Trophoblast cell (in vitro differentiated cells and primary cell): Measurements from ENCODE around the gene AUH.

Source experiments
- DNase-seq, 2 donors: peaks; one replicate each; pipeline ENCODE4 v3.0.0-alpha.2; 2016
- H2AFZ ChIP-seq: 2 replicates; pipeline ENCODE4 v1.6.1; 2013; ENCODE audit warnings: low read length, moderate library complexity, mild to moderate bottlenecking; ENCODE audit not compliant: insufficient read depth, poor library complexity
- H2AK5ac ChIP-seq: 2 replicates; pipeline ENCODE4 v1.6.1; 2013; ENCODE audit warnings: mild to moderate bottlenecking, low read length
- H2BK120ac ChIP-seq: 2 replicates; pipeline ENCODE4 v1.6.1; 2013; ENCODE audit warnings: low read length, mild to moderate bottlenecking, moderate library complexity; ENCODE audit not compliant: insufficient read depth, poor library complexity
- H2BK12ac ChIP-seq: 2 replicates; pipeline ENCODE4 v1.6.1; 2013; ENCODE audit warnings: mild to moderate bottlenecking, low read length, moderate library complexity
- H2BK5ac ChIP-seq: 2 replicates; pipeline ENCODE4 v1.6.1; 2013; ENCODE audit warnings: low read length, low read depth, moderate library complexity, mild to moderate bottlenecking; ENCODE audit not compliant: poor library complexity
- H3K14ac ChIP-seq: 2 replicates; pipeline ENCODE4 v1.6.1; 2013; ENCODE audit warnings: mild to moderate bottlenecking, low read length
- H3K18ac ChIP-seq: 2 replicates; pipeline ENCODE4 v1.6.1; 2013; ENCODE audit warnings: mild to moderate bottlenecking, low read length
- H3K23ac ChIP-seq: 2 replicates; pipeline ENCODE4 v1.6.1; 2013; ENCODE audit warnings: low read length
- H3K27ac ChIP-seq: 2 replicates; pipeline ENCODE4 v1.5.1; 2013; ENCODE audit warnings: low read depth, mild to moderate bottlenecking, inconsistent platforms, low read length, moderate library complexity
- H3K27me3 ChIP-seq: 2 replicates; pipeline ENCODE4 v1.6.1; 2013; ENCODE audit warnings: inconsistent platforms, mild to moderate bottlenecking, low read length, moderate library complexity; ENCODE audit not compliant: insufficient read depth
- H3K36me3 ChIP-seq, 2 experiments: 1 replicate in 1 of 2; 2 replicates in 1 of 2; pipeline ENCODE4 v1.6.1; 2013; ENCODE audit warnings: low read length in 2 of 2, mild to moderate bottlenecking in 2 of 2, moderate library complexity in 1 of 2; ENCODE audit not compliant: insufficient read depth in 2 of 2, control insufficient read depth in 1 of 2
- H3K4ac ChIP-seq: 2 replicates; pipeline ENCODE4 v1.6.1; 2013; ENCODE audit warnings: low read depth, mild to moderate bottlenecking, low read length, moderate library complexity
- H3K4me1 ChIP-seq, 2 experiments: 1 replicate in 1 of 2; 2 replicates in 1 of 2; pipeline ENCODE4 v1.6.1; 2013; ENCODE audit warnings: low read length in 2 of 2, mild to moderate bottlenecking in 2 of 2, moderate library complexity in 1 of 2; ENCODE audit not compliant: insufficient read depth in 2 of 2, control insufficient read depth in 1 of 2
- H3K4me2 ChIP-seq: 2 replicates; pipeline ENCODE4 v1.6.1; 2013; ENCODE audit warnings: inconsistent platforms, mild to moderate bottlenecking, low read length, moderate library complexity
- H3K4me3 ChIP-seq: 2 replicates; pipeline ENCODE4 v1.5.1; 2013; ENCODE audit warnings: mild to moderate bottlenecking, low read depth, low read length, inconsistent platforms
- H3K79me1 ChIP-seq: one replicate; pipeline ENCODE4 v1.6.1; 2013; ENCODE audit warnings: low read length
- H3K79me2 ChIP-seq: 2 replicates; pipeline ENCODE4 v1.6.1; 2013; ENCODE audit warnings: low read length, mild to moderate bottlenecking; ENCODE audit not compliant: control insufficient read depth, insufficient read depth, poor library complexity
- H3K9ac ChIP-seq: 2 replicates; pipeline ENCODE4 v1.6.1; 2013; ENCODE audit warnings: mild to moderate bottlenecking, low read length
- H3K9me3 ChIP-seq: 2 replicates; pipeline ENCODE4 v1.6.1; 2013; ENCODE audit warnings: low read depth, mild to moderate bottlenecking, control low read depth, inconsistent platforms, low read length; ENCODE audit not compliant: insufficient read depth
- H4K12ac ChIP-seq: 2 replicates; pipeline ENCODE4 v1.6.1; 2013; ENCODE audit warnings: low read depth, mild to moderate bottlenecking, low read length, moderate library complexity
- H4K8ac ChIP-seq: 2 replicates; pipeline ENCODE4 v1.6.1; 2013; ENCODE audit warnings: low read depth, mild to moderate bottlenecking, low read length, moderate library complexity
- H4K91ac ChIP-seq: one replicate; pipeline ENCODE4 v1.6.1; 2013; ENCODE audit warnings: low read depth, mild to moderate bottlenecking, low read length, moderate library complexity
- WGBS: extraction: QIAGEN DNeasy Blood & Tissue Kit; methylation state at CpG from one replicate; pipeline ENCODE4 v1.1.7; 2013; ENCODE audit warnings: missing lambda C conversion rate; ENCODE audit not compliant: insufficient read length, insufficient coverage; ENCODE audit errors: extremely low coverage; 5-methylcytosine and 5-hydroxymethylcytosine counted together

AUH gene

GRCh38 chr9:91269907-91270491 is 91.7 kb downstream of the AUH start:
- Histone ChIP-seq H4K91ac (no peak overlapping the region), H4K8ac (no peak overlapping the region), H2AK5ac (no peak overlapping the region), H3K27ac (no peak overlapping the region), H2BK120ac (no peak overlapping the region), H2BK5ac (no peak overlapping the region), H3K4me1 (no peaks in the 10 kb centered on the region), H3K36me3 (peaks cover 0 to 2% of the 10 kb centered on the region in 2 experiments), H2AFZ (no peak overlapping the region), H3K14ac (no peak overlapping the region), H3K4ac (no peak overlapping the region), H3K79me1 (no peaks in the 10 kb centered on the region), H3K4me3 (no peak overlapping the region), H4K12ac (no peak overlapping the region), H3K4me2 (no peak overlapping the region), H2BK12ac (no peak overlapping the region), H3K23ac (no peak overlapping the region), H3K18ac (no peak overlapping the region), H3K79me2 (no peaks in the 10 kb centered on the region), H3K9me3 (no peaks in the 10 kb centered on the region), H3K9ac (no peak overlapping the region), H3K27me3 (no peaks in the 10 kb centered on the region)
- no CpG with 5 or more reads among the region's 2 CpGs for WGBS
- peak in 1 of 2 donors; percentile 2 for DNase-seq

DNA sequence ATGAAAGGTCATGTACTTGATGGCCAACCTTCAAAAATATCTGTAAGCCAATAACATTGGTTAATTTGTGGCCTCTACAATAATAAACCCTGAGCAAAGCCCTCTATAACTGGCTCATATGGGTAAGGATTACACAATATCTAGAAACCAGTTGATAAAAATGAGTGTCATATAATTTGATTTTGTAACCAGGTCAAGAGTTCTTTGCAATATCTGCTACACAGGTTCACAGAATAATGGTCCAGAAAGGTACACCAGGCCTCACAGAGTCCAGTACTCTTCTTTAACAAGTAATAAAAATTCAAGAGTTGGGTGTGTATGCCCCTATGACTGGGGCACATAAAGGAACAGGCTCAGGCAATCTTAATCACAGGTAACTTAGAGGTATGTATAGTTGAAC is 95.3 kb downstream of the AUH start:
- H3K14ac ChIP-seq = no peak overlapping the region
- no peak overlapping the region for H3K4ac ChIP-seq
- DNase-seq = peak in 1 of 2 donors; percentile 15
- no peak overlapping the region for H3K4me3 ChIP-seq
- H2BK120ac ChIP-seq = no peak overlapping the region
- H3K23ac ChIP-seq = no peak overlapping the region
- no peak overlapping the region for H2AFZ ChIP-seq
- H3K79me1 ChIP-seq = no peaks in the 10 kb centered on the region
- no peaks in the 10 kb centered on the region for H3K9me3 ChIP-seq
- H3K4me1 ChIP-seq = no peaks in the 10 kb centered on the region
- no peaks in the 10 kb centered on the region for H3K27me3 ChIP-seq
- H2AK5ac ChIP-seq = no peak overlapping the region
- H2BK5ac ChIP-seq = no peak overlapping the region
- no peak overlapping the region for H3K18ac ChIP-seq
- H4K8ac ChIP-seq = no peak overlapping the region
- peaks cover 0 to 2% of the 10 kb centered on the region in 2 experiments for H3K36me3 ChIP-seq
- no peak overlapping the region for H3K27ac ChIP-seq
- no peak overlapping the region for H3K9ac ChIP-seq
- H2BK12ac ChIP-seq = no peak overlapping the region
- no peak overlapping the region for H4K12ac ChIP-seq
- no peak overlapping the region for H3K4me2 ChIP-seq
- no peak overlapping the region for H4K91ac ChIP-seq
- no peaks in the 10 kb centered on the region for H3K79me2 ChIP-seq

DNA sequence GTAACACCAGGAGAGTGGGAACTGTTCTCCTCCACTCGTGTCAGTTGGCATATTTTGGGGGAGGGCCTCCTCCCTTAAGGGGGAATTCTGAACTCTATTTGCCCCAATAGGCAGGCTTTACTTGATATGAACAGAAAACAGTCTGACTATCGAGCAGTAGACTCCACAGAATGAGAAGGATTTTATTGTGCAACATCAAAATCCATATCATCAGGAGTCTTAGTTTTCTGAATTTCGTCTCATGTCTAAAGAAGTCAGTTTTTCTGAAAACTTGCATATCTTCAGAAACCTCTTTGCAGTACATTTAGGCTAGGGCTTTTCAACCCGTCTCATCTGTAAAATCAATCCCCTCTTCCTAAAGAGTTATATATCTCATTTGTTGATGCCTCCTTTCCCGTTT is 96.2 kb downstream of the AUH start:
- Histone ChIP-seq H3K4me2 (no peak overlapping the region), H2BK5ac (no peak overlapping the region), H3K9ac (no peak overlapping the region), H3K4me1 (no peaks in the 10 kb centered on the region), H2AK5ac (no peak overlapping the region), H3K4me3 (no peak overlapping the region), H3K27ac (no peak overlapping the region), H4K8ac (no peak overlapping the region), H2BK120ac (no peak overlapping the region), H3K36me3 (peaks cover 0 to 2% of the 10 kb centered on the region in 2 experiments), H3K27me3 (no peaks in the 10 kb centered on the region), H3K18ac (no peak overlapping the region), H4K91ac (no peak overlapping the region), H3K4ac (no peak overlapping the region), H3K23ac (no peak overlapping the region), H2BK12ac (no peak overlapping the region), H4K12ac (no peak overlapping the region), H3K14ac (no peak overlapping the region), H3K9me3 (no peaks in the 10 kb centered on the region), H3K79me2 (no peaks in the 10 kb centered on the region), H2AFZ (no peak overlapping the region), H3K79me1 (no peaks in the 10 kb centered on the region)
- DNase-seq = peak in 1 of 2 donors; percentile 3
- no CpG with 5 or more reads among the region's 5 CpGs for WGBS

- no peak for DNase-seq
- H3K79me1 ChIP-seq = no peaks in the 10 kb centered on the region
- H3K4me2 ChIP-seq = no peak overlapping the region
- H3K36me3 ChIP-seq = no peaks in the 10 kb centered on the region
- no peak overlapping the region for H3K18ac ChIP-seq
- no peak overlapping the region for H3K14ac ChIP-seq
- no peak overlapping the region for H4K12ac ChIP-seq
- no peaks in the 10 kb centered on the region for H3K4me1 ChIP-seq
- WGBS = no CpG with 5 or more reads among the region's 1 CpG
- no peaks in the 10 kb centered on the region for H3K27me3 ChIP-seq
- no peak overlapping the region for H4K8ac ChIP-seq
- H2AFZ ChIP-seq = no peak overlapping the region
- H3K4me3 ChIP-seq = no peak overlapping the region
- H2BK120ac ChIP-seq = no peak overlapping the region
- no peak overlapping the region for H4K91ac ChIP-seq
- no peaks in the 10 kb centered on the region for H3K79me2 ChIP-seq
- no peak overlapping the region for H3K23ac ChIP-seq
- no peak overlapping the region for H2BK5ac ChIP-seq
- H3K27ac ChIP-seq = no peak overlapping the region
- H3K9me3 ChIP-seq = peaks cover 1% of the 10 kb centered on the region
- H2BK12ac ChIP-seq = no peak overlapping the region
- H3K4ac ChIP-seq = no peak overlapping the region
- H2AK5ac ChIP-seq = no peak overlapping the region
- H3K9ac ChIP-seq = no peak overlapping the region
Measured at GRCh38 chr9:91261417-91261816, 100.3 kb downstream of the AUH start.
